ENCODE results near the gene RAB11A. TPM values are rescaled to one million over a fixed set of nuclear protein-coding genes. Genes with fewer than 3 reads are reported as not detected.

RAB11A gene
- polyA plus RNA-seq, 2 of the 4 experiments (the other 2 are of a cell fraction), result 316 to 551 TPM

DNA sequence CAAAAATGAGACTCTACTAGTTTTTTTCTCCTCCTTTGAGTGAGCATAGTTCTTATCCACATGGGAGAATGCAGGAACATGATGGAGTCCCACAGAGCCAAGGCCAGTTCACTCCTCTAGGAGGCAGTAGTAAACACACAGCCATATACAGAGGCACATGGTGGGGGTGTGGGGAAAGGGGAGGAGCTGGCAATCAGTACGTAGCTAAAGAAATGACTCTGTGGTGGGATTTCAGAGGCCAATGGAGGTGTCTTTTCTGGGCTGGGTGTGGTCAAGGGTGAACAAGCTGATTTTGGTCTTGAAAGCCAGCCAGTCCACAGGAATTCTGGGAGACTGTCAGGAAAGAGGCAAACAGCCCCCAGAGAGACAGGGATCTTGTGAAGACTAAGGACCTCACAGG lies 6.6 kb upstream of the RAB11A start:
- ChIA-PET CTCF (interaction anchor here (1.0 to 3.4 kb wide), 15 partner anchors 12 to 424 kb away, joined by 3 to 7 read pairs (median 4); partner anchors contain the start of genes INTS14 and SLC24A1), POLR2A (no interaction called here)
- ATAC-seq, result peak; percentile 97 to 99
- DNase-seq (ENCODE audit: low read depth in 1 of 2, low spot score in 1 of 2), result peak; percentile 82 to 92
- H3K4me2 ChIP-seq, result peak overlapping the region; percentile 27; the same call in 2 of the 3 replicates
- H3K4me1 ChIP-seq, result 0 out of 3 replicates have a peak, but pooled peaks cover 5% of the 10 kb centered on the region
- FAIRE-seq, result peak; percentile 86
- TF ChIP-seq HOXB13 (CRISPR knock-in tag; IDR thresholded peaks at IDR 0.05; ENCODE audit: low read depth) (no peak), ZSCAN20 (CRISPR knock-in tag; IDR thresholded peaks at IDR 0.05) (no peak), EHMT2 (IDR thresholded peaks at IDR 0.05; ENCODE audit: low read depth) (0 out of 2 replicates have a peak, but pooled peaks have one; percentile 22), MYC (IDR thresholded peaks at IDR 0.05; ENCODE audit: borderline replicate concordance, low read length) (peak; percentile 83; the same call in 1 of the 2 replicates), ZNF302 (CRISPR knock-in tag; IDR thresholded peaks at IDR 0.05) (no peak), RAD21 (conservative IDR thresholded peaks at IDR 0.05 in 1 of 2, IDR thresholded peaks at IDR 0.05 in 1 of 2) (peak; percentile 26 to 32; a peak in 3 of 5 replicates), SMC3 (IDR thresholded peaks at IDR 0.05) (0 out of 3 replicates have a peak, but pooled peaks have one; percentile 26), RNF2 (IDR thresholded peaks at IDR 0.05; ENCODE audit: borderline replicate concordance, low read depth) (no peak)
- TF ChIP-seq, protein P1, sequence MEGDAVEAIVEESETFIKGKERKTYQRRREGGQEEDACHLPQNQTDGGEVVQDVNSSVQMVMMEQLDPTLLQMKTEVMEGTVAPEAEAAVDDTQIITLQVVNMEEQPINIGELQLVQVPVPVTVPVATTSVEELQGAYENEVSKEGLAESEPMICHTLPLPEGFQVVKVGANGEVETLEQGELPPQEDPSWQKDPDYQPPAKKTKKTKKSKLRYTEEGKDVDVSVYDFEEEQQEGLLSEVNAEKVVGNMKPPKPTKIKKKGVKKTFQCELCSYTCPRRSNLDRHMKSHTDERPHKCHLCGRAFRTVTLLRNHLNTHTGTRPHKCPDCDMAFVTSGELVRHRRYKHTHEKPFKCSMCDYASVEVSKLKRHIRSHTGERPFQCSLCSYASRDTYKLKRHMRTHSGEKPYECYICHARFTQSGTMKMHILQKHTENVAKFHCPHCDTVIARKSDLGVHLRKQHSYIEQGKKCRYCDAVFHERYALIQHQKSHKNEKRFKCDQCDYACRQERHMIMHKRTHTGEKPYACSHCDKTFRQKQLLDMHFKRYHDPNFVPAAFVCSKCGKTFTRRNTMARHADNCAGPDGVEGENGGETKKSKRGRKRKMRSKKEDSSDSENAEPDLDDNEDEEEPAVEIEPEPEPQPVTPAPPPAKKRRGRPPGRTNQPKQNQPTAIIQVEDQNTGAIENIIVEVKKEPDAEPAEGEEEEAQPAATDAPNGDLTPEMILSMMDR (IDR thresholded peaks at IDR 0.05), result peak; percentile 51
- TF ChIP-seq, protein P2, sequence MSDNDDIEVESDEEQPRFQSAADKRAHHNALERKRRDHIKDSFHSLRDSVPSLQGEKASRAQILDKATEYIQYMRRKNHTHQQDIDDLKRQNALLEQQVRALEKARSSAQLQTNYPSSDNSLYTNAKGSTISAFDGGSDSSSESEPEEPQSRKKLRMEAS (IDR thresholded peaks at IDR 0.05), result peak; percentile 92
- no peaks in the 10 kb centered on the region for H3K9me3 ChIP-seq
- 0 out of 6 replicates have a peak overlapping the region, but pooled peaks of 1 of the 2 experiments have one; percentile 29 for H3K27ac ChIP-seq
- H3K4me3 ChIP-seq, result no peak overlapping the region
- WGBS (ENCODE audit: missing lambda C conversion rate), result 11% methylated on average over 1 of the region's 1 CpG

GRCh38 chr15:65863106-65863505 lies 6.2 kb upstream of the RAB11A start:
- no peak for DNase-seq (ENCODE audit: low read depth in 1 of 2, low spot score in 1 of 2)
- TF ChIP-seq SMC3 (IDR thresholded peaks at IDR 0.05), result no peak
- TF ChIP-seq CHD4 (IDR thresholded peaks at IDR 0.05; ENCODE audit: borderline replicate concordance), result no peak
- no peak for TF ChIP-seq HOXB13 (CRISPR knock-in tag; IDR thresholded peaks at IDR 0.05; ENCODE audit: low read depth)
- no peak for TF ChIP-seq MAZ (IDR thresholded peaks at IDR 0.05; ENCODE audit: borderline replicate concordance, low read depth, low read length)
- TF ChIP-seq, protein P1 (IDR thresholded peaks at IDR 0.05), result no peak
- TF ChIP-seq NR3C1 (IDR thresholded peaks at IDR 0.05), result no peak
- TF ChIP-seq CHD2 (IDR thresholded peaks at IDR 0.05; ENCODE audit: low read length, partially characterized antibody), result no peak
- TF ChIP-seq PHF8 (IDR thresholded peaks at IDR 0.05; ENCODE audit: borderline replicate concordance, low read depth), result no peak
- TF ChIP-seq SREBF2 (IDR thresholded peaks at IDR 0.05), result no peak
- no peak for TF ChIP-seq EP300 (IDR thresholded peaks at IDR 0.05)
- TF ChIP-seq FOSB (CRISPR knock-in tag; IDR thresholded peaks at IDR 0.05), result no peak
- TF ChIP-seq POLR2A (IDR thresholded peaks at IDR 0.05; ENCODE audit: low read length), result no peak
- Histone ChIP-seq H3K9me3 (no peaks in the 10 kb centered on the region), H3K4me2 (peak overlapping the region; percentile 27; the same call in 2 of the 3 replicates), H3K27ac (0 out of 6 replicates have a peak overlapping the region, but pooled peaks of 1 of the 2 experiments have one; percentile 29), H3K4me1 (0 out of 3 replicates have a peak, but pooled peaks cover 5% of the 10 kb centered on the region), H3K4me3 (no peak overlapping the region)
- ChIA-PET CTCF (interaction anchor here (1.0 to 3.4 kb wide), 14 partner anchors 12 to 424 kb away, joined by 3 to 7 read pairs (median 4); partner anchors contain the start of genes INTS14 and SLC24A1), POLR2A (no interaction called here)
- WGBS (ENCODE audit: missing lambda C conversion rate), result 87% methylated on average over 6 of the region's 6 CpGs
- FAIRE-seq, result no peak
- no peak for ATAC-seq

All from A549 (cell line).